GM21786 (cell line): Measurements from ENCODE around the gene OVOL3.

ENCODE experiments used
- ATAC-seq: cut with Tn5 transposase; IDR thresholded peaks from one replicate; pipeline ENCODE4 v1.9.1; 2021; ENCODE audit not compliant: unreplicated experiment

OVOL3 gene

GRCh38 chr19:36099166-36099785 is 11.7 kb upstream of the OVOL3 start:
- no peak for ATAC-seq

GRCh38 chr19:36100476-36100875 is 10.5 kb upstream of the OVOL3 start:
- ATAC-seq: no peak

- no peak for ATAC-seq
These were observed 9.2 kb upstream of the OVOL3 start for GRCh38 chr19:36101550-36102327.

- no peak for ATAC-seq
These were observed 7.8 kb upstream of the OVOL3 start for GRCh38 chr19:36103040-36103626.

GRCh38 chr19:36103842-36104552 is 6.9 kb upstream of the OVOL3 start:
- ATAC-seq: no peak

GRCh38 chr19:36106441-36106840 is 4.5 kb upstream of the OVOL3 start:
- ATAC-seq: no peak

- ATAC-seq: no peak
These were observed 4.0 kb upstream of the OVOL3 start for GRCh38 chr19:36106991-36107390.

- ATAC-seq: no peak
These were observed 2.3 kb upstream of the OVOL3 start for GRCh38 chr19:36108684-36109083.

- no peak for ATAC-seq
These were observed 227 bp downstream of the OVOL3 start for GRCh38 chr19:36111200-36111539.

GRCh38 chr19:36112678-36113077 is 1.7 kb downstream of the OVOL3 start:
- ATAC-seq: no peak

GRCh38 chr19:36113425-36113824 is 2.5 kb downstream of the OVOL3 start:
- no peak for ATAC-seq

GRCh38 chr19:36113894-36114720 is 3.2 kb downstream of the OVOL3 start:
- peak; percentile 3 for ATAC-seq

- ATAC-seq: peak; percentile 83
These were observed 3.9 kb downstream of the OVOL3 start, which contains the start of gene POLR2I for GRCh38 chr19:36114721-36115452. POLR2I (minus strand) TSS chr19:36114875; CDS start chr19:36114856, 19 bp downstream.

- ATAC-seq: peak; percentile 24
These were observed 4.8 kb downstream of the OVOL3 start, which contains the start of gene TBCB for GRCh38 chr19:36115453-36116343. TBCB (plus strand) TSS chr19:36115468; CDS start chr19:36115561, 93 bp downstream.

- no peak for ATAC-seq
These were observed 5.3 kb downstream of the OVOL3 start for GRCh38 chr19:36116344-36116637.

GRCh38 chr19:36120092-36120983 is 9.4 kb downstream of the OVOL3 start:
- ATAC-seq: no peak

- no peak for ATAC-seq
These were observed 10.0 kb downstream of the OVOL3 start for GRCh38 chr19:36120984-36121358.

- ATAC-seq: no peak
These were observed 10.7 kb downstream of the OVOL3 start for GRCh38 chr19:36121486-36122124.
